ENCODE data around the gene NUDT2.
"Not testable (repeated sequence)": the region's sequence is repeated elsewhere in the genome, so short reads cannot be mapped to it uniquely, and the experiment has no call there.

Gene NUDT2

DNA sequence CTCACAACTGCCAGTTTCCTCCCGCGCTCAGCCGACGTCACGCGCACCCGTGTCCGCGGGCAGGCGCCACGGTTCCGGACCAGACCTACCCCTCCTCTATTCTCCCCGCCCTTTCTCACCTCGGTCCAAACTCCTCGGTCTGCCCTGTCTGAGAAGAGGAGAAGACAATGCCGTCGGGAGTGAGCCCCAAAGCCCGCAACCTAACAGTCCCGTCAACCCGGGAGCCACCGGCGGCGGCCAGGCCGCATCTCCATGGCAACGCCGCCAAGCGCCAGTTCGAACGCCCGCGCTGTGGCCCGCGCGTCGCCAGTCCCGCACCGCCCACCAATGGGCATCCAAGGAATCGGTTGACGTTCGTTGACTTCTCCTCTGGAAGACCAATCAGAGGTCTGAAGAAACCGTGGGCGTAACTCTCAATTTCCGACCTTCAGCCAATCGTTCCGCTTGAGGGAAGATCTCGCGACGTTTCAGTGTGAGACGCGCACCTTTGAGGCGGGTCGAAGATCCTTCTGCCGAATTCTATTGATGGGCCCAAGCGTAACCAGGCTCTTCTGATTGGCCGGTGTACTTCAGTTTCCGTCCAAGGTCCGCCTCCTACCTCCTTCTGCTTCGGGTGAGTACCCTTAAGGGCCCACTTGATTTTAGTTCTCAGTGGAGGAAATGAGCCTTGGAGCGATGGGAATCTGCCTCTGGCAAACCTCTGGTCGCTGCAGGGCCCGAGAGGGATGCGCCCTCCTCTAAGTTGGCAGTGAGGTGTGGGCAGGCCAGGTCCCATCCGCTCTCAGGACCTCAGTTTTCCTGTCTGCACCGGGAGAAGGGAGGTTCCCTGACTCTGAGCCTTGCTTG, at the start of gene NUDT2, which contains the start of gene KIF24:
Gene NUDT2, plus strand, starts transcription at position 583 of the 846 bp plus-strand sequence. CDS start 9,471 bp downstream, outside the sequence.
Gene KIF24, minus strand, starts transcription at position 282 of the 846 bp plus-strand sequence. CDS start 17,922 bp downstream, outside the sequence.
- peak; percentile 87 to 88 for DNase-seq (ENCODE audit: low read depth in 2 of 2)

GRCh38 chr9:34282096-34282495, 47.3 kb upstream of the NUDT2 start:
- no peak for DNase-seq (ENCODE audit: low read depth in 2 of 2)

DNA sequence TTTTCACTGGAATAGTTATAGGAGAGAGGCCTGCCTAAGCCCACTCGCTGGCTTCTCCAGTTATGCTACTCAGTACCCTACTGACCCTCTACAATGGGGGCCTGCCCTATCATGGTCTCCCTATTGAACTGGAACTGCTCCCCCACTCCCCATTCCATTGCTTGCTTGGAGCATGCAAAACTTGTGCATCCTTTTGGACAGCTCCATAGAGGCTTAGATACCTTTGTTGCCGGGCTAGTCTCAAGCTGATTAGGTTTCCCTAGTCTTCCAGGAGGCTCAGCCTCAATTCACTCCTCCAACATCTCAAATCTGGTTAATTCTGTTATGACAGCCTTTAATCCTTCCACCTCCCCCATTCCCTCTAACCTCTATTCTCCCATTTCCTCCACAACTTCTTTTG, 40.2 kb upstream of the NUDT2 start:
- no peak for DNase-seq (ENCODE audit: low read depth in 2 of 2)

- no peak for DNase-seq (ENCODE audit: low read depth in 2 of 2)
These were observed 38.3 kb upstream of the NUDT2 start for GRCh38 chr9:34291023-34291422.

- DNase-seq (ENCODE audit: low read depth in 2 of 2), result no peak
These were observed 37.9 kb upstream of the NUDT2 start for GRCh38 chr9:34291423-34291822.

- DNase-seq (ENCODE audit: low read depth in 2 of 2), result no peak
These were observed 36.8 kb upstream of the NUDT2 start for GRCh38 chr9:34292552-34292951.

DNA sequence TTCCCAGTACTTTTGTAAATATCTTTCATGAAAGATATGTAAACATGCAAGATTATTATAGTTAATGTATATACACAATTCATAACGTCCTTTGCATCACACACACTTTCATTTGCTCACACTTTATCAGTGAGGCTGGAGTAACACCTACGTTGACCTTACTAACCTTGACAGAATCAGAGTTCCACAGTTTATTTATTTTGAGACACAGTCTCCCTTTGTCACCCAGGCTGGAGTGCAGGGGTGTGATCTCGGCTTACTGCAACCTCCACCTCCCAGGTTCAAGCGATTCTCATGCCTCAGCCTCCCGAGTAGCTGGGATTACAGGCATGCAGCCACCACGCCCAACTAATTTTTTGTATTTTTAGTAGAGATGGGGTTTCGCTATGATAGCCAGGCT, 28.3 kb upstream of the NUDT2 start:
- not testable (repeated sequence) for DNase-seq (ENCODE audit: low read depth in 2 of 2)

DNA sequence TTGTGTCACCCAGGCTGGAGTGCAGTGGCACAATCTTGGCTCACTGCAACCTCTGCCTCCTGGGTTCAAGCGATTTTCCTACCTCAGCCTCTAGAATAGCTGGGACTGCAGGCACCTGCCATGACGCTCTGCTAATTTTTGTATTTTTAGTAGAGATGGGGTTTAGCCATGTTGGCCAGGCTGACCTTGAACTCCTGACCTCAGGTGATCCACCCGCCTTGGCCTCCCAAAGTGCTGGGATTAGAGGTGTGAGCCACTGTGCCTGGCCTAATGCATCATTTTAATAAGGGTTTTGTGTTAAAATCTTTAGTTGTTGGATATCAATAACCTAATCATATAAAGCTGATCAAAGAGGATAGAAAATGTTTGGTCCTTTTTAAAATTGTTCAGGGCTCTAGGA, 21.1 kb upstream of the NUDT2 start:
- not testable (repeated sequence) for DNase-seq (ENCODE audit: low read depth in 2 of 2)

DNA sequence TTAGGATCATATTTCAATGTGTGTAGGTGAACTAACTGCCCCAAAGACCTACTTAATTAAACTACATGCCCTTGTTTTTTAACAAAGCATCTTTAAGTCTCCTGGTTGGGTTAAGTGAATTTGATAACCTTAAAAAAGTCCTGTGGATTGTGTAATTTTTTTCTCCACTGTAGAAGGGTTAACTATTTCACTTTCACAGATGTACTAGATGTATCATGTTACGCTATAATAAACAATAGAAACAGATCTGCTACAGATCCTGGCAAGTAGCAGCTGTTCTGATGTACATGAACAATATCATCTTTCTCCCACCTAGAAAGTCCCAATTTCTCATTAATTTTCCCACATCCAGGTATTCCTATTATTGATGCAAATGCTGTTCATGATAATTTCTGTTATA, 19.2 kb upstream of the NUDT2 start:
- no peak for DNase-seq (ENCODE audit: low read depth in 2 of 2)

DNA sequence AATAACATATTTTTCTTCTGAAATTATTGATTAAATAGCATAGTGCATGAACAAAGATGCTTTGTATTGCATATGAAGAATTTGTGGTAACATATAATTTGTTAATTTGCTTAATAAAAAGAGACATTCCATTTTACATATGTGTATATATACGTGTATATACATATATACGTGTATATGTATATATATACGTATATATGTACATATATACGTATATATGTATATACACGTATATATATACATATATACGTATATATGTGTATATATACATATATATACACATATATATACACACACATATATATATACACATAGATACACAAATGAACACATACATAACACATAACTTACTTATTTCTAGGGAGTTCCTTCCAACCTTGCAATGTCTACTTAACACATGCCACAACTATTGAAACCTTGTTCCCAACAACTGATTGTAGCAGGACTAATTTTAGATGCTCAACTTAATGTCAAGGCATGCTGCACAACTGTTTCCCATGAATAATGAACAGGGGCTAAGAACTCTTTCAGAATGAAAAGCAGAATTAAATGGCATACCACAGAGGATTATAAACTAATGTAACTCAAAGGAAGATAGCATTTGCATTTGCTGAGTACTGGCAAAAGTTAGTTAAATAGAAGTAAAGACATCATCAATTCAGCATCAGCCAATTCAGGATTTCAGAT, 17.7 kb upstream of the NUDT2 start:
- DNase-seq (ENCODE audit: low read depth in 2 of 2), result no peak

DNA sequence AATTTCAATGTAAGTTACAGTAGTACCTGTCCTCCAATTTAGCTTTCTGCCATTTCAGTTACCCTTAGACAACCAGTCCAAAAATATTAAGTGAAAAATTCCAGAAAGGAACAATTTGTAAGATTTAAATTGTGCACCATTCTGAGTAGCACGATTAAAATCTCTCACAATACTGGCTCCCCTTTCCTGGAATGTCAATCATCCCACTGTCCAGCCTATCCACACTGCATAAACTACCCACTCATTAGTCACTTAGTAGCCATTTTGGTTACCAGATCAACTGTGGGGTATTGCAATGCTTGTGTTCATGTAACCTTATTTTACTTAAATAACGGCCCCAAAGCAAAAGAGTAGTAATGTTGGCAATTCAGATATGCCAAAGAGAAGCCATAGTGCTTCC, 11.9 kb upstream of the NUDT2 start:
- no peak for DNase-seq (ENCODE audit: low read depth in 2 of 2)

DNA sequence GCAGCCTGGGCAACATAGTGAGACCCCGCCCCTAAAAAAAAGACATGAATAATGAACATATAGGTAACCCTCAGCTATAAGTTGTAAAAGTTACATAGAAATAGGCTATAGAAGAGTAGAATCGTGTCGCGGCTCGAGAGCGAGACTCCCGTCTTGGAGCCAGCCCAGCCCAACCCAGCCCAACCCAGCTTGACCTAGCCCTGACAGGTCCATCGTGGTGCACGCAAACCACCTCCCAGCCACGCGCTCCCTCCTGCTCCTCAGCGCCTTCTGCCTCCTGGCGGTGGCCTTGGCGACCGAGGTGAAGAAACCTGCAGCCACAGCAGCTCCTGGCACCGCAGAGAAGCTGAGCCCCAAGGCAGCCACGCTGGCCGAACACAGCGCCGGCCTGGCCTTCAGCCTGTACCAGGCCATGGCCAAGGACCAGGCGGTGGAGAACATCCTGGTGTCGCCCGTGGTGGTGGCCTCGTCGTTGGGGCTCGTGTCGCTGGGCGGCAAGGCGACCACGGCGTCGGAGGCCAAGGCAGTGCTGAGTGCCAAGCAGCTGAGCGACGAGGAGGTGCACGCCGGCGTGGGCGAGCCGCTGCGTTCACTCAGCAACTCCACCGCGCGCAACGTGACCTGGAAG, 11.1 kb upstream of the NUDT2 start:
- no peak for DNase-seq (ENCODE audit: low read depth in 2 of 2)

GRCh38 chr9:34321451-34321850, 7.9 kb upstream of the NUDT2 start:
- no peak for DNase-seq (ENCODE audit: low read depth in 2 of 2)

DNA sequence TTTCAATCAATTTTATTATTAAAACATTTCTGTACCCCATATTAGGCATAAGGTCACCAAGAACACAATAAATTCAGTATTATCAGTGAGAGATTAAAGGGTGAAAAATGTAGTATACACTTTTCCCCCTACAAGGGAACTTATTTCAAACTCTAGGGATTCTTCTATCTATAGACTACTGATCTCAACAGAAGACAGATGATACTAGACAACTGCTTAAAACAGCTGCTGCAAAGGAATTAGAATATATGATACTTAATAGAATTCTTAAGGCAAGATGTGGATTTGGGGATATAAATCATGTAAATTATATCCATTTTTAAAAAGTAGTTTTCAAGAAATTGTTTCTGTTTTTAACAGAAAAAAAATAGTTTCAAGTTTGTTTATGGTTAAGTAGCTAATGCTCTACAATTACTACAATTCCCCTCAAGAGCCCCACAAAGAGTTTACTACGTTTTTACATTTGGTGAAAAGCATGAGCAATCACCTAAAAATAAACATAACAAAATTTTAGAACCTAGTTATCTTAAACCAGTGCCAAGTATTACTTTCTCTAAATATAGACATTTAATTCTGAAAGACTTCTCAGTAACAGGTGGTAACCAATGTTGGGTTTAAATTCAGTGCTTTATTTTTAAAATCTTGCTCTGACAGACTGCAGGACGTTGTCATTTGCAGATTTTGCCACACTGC, 6.3 kb upstream of the NUDT2 start:
- DNase-seq (ENCODE audit: low read depth in 2 of 2), result no peak

DNA sequence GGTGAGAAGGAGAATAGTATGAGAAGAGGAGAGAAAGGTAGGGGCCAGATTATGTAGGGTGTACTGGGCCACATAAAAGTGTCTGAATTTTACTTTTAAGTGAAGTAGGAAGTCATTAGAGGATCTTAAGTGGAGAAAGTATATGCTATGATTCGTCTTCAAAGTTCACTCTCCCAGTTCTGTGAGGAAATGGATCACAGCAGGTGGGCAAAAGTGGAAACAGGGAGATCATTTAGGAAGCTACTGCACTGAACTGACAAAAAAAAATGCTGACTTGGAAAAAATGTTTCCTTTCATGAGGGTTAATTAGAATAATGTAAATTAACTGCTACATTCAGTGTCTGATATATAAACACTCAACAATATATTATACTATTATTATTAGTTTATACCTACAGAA, 2.7 kb upstream of the NUDT2 start:
- DNase-seq (ENCODE audit: low read depth in 2 of 2), result no peak

DNA sequence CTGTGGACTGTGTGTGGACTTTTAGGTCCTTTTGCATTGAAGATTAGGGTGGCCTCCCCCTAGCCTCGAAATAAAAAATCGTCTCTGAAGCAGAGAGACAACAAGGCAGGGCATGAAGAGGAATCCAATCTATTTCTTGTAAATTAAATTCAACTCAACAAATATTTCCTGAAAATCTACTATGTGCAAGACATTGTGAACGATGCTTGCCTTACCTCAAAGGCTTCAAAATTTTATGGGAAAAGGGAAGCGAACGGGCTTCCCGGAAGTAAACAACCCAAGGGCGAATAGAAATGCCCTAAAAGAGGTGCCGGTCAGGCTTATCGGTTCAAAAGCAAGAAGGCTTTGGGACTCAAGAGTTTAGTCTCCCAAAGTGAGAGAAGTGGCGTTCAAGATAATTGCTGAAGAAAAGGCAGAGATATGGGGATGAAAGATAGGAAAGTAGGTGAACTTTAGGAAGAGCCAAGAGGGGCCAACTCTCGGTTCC, 826 bp upstream of the NUDT2 start:
- DNase-seq (ENCODE audit: low read depth in 2 of 2), result no peak

DNA sequence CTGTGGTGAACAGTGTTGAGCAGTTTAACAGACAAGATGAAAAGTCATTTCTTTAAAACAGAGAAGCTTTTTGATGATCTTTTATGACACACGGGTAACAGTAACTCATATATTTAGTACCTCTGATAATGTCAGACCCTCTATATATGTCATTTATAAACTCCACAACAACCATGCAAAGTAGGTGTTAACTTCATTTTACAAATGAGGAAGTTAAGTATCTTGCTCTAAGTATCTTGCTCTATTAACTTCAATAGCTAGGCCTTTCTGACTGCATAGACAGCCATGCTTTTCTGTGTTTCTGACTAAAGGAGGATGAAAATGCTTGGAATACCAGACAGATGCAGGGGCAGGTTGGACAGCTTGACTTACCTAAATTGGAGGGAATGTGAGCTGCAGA, 1.8 kb downstream of the NUDT2 start:
- DNase-seq (ENCODE audit: low read depth in 2 of 2), result no peak

- DNase-seq (ENCODE audit: low read depth in 2 of 2), result no peak
These were observed 3.0 kb downstream of the NUDT2 start for GRCh38 chr9:34332076-34332964.

GRCh38 chr9:34333836-34334235, 4.5 kb downstream of the NUDT2 start:
- no peak for DNase-seq (ENCODE audit: low read depth in 2 of 2)

DNA sequence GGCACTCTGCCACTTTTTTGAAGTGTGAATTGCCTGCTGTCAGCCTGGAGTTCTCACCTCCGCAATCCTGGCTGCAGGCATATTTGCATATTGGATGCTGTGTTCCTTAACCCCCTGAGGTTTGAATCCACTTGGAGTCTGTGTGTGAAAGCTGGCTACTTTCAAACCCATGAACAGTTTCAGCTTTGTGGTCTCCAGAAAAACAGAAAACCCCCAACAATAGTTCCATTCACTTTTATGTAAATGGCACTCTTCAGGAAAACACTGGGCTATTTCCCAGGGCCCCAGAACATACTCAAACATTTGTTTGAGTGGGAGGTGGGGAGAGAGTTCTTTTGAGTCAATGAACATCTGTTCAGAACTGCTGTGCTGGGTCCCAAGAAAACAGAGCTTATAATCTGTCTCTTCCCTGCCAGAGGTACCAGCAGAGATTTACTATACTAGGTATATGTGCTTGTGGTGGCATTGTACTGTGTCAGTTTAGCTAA, 5.0 kb downstream of the NUDT2 start:
- DNase-seq (ENCODE audit: low read depth in 2 of 2), result no peak

DNA sequence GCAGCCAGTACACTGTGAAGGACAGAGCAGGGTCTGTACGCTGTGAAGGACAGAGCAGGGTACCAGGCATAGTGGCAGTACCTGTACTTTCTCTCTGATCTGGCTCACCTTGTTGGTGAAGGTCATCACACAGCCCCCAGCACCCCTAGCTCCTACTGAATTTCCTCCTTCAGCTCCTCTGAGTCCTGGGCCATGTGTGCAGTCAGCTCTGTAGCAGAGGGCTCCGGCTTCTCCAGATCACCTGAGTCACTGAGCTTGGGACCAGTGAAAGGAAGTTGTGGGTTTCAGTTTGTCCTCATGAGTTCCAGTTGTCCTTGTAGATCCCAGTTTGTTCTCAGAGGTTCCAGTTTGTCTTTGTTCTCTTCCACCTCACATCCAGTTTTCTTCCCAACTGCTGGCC, 5.5 kb downstream of the NUDT2 start:
- DNase-seq (ENCODE audit: low read depth in 2 of 2), result no peak

Data from stimulated activated CD4-positive, alpha-beta T cell treated with anti-CD3 and anti-CD28 coated beads, Interleukin-12 subunit alpha, Interleukin-12 subunit beta, amount 100 ng/mL, for 24 hours (primary cell).